ENCODE measurements around the gene BASP1.
"Not testable (repeated sequence)": the region's sequence is repeated elsewhere in the genome, so short reads cannot be mapped to it uniquely, and the experiment has no call there.

BASP1 gene

GRCh38 chr5:17256171-17256570 lies 38.7 kb downstream of the BASP1 start:
- no peak for DNase-seq (ENCODE audit: low read depth in 3 of 3)

- no peak for DNase-seq (ENCODE audit: low read depth in 3 of 3)
These were observed 39.4 kb downstream of the BASP1 start for GRCh38 chr5:17256839-17257238.

- DNase-seq (ENCODE audit: low read depth in 3 of 3) = no peak
These were observed 40.4 kb downstream of the BASP1 start for GRCh38 chr5:17257705-17258273.

DNA sequence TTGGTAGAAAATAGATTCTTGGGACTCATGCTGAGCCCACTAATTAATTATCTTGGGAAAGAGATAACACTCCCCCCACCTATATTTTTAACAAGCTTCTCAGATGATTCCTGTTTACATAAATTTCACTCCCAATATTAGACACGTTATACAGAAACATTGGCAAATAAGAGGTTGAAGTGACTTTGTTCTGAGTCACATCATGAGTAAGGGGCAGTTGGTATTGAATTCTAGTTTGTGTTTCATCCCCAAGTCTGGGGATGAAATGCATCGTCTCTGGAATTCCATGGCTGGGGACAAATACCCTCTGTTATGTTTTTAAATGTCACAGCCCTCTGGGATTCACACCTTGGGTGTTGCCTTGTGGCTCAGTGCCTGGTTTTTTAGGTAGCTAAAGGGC lies 41.0 kb downstream of the BASP1 start:
- no peak for DNase-seq (ENCODE audit: low read depth in 3 of 3)

- DNase-seq (ENCODE audit: low read depth in 3 of 3) = not testable (repeated sequence)
These were observed 41.6 kb downstream of the BASP1 start for GRCh38 chr5:17259012-17259411.

- no peak for DNase-seq (ENCODE audit: low read depth in 3 of 3)
These were observed 42.3 kb downstream of the BASP1 start for GRCh38 chr5:17259630-17260257.

DNA sequence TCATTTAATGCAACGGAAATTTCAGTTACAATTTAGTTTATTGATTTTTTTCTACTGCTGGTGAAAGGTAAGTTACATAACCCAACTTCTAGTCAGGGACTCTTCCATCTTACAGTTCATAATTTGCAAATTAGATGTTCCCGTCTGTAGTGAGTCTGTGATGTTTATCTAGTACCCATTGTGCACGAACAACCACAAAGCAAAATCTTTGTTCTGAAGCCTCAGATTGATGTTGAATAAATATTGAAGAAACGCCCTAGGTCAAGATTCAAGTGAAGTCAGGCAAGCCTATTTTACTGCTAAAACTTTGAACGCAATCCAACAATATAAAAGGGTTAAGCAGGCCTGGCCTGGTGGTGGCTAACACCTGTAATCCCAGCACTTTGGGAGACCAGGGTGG lies 43.1 kb downstream of the BASP1 start:
- no peak for DNase-seq (ENCODE audit: low read depth in 3 of 3)

DNA sequence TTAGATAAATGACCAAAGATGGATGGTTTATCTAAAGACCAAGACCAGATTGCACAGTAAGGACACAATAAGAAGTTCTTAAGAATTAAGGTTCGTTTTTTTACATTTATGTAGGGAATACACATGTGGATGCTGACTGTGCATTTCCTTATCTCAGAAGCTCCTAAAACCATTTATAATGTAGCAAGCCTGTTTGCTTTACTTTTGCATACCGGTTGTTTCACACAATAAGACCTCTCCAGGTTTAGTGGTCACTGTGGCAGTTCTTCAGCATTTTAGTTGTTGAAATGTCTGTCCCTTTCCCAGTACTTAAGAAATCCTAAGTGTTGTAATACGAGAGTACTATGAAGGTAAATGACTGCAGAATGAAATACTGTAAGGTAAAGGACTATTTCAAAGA lies 43.6 kb downstream of the BASP1 start:
- DNase-seq (ENCODE audit: low read depth in 3 of 3) = no peak

DNA sequence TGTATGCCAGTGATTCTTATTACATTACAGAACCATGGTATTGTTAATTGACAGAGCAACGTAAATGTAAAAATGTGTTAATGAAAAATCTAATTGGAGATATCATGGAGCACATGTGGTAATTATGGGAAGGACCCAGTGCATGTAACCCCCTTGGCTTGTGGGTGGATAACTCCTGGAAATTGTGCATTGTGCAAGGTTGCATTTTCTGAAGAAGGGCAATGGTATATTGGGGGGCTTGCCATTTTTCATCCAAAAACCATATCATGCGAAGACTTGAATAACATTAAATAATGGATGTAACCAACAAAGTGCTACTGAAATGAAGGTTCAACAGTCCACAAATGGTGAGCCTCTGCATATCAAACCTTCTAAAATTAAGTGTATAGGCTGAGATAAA lies 47.6 kb downstream of the BASP1 start:
- no peak for DNase-seq (ENCODE audit: low read depth in 3 of 3)

DNA sequence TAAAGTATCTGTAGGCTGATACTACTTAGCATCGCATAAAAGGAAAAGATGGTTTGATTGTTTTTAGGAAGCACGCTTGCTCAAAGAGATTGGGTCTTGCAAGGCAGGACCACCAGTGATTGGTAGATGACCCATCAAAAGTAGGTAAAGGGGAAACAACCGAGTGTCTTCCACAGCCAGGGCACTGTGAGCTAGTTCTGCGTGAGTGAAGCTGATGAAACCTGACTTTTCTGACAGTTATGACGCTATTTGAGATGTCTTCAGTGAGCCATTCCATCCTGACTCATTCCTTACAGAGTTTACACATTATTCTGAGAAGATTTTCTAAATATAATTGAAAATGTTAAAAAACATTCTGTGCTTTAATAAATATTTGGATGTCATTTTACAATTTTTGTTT lies 49.7 kb downstream of the BASP1 start:
- no peak for DNase-seq (ENCODE audit: low read depth in 3 of 3)

- DNase-seq (ENCODE audit: low read depth in 3 of 3) = no peak
These were observed 51.8 kb downstream of the BASP1 start for GRCh38 chr5:17269201-17269600.

DNA sequence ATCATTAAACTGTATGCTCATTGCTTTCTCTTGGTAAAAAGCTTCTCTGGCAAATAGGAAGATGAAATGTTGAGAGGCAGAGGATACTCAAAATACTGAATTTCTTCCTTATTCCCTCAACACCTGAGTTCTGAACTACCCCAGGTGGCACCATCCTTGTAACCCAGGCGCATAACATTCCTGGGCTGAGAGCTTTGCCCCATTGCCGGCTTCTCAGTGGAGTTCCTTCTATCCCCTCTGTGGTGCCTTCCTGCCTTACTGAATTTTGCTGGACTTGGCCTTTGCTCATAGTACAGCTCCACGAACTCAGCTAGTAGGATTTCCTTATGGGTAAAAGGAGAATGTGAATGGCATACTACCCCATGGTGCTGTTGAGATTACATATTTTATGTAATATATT lies 54.7 kb downstream of the BASP1 start:
- no peak for DNase-seq (ENCODE audit: low read depth in 3 of 3)

- DNase-seq (ENCODE audit: low read depth in 3 of 3) = no peak
These were observed 58.1 kb downstream of the BASP1 start for GRCh38 chr5:17275289-17276158.

DNA sequence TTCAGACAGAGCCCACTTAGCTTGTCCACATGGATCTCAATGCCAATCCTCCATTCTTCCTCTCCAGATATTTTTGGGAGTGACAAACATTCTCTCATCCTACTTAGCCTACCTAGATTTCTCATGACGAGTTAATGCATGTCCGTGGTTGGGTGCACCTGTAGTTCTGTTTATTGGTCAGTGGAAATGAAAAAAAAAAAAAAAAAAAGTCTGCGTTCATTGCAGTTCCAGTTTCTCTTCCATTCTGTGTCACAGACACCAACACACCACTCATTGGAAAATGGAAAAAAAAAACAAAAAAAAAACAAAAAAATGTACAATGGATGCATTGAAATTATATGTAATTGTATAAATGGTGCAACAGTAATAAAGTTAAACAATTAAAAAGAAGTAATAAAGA lies 59.0 kb downstream of the BASP1 start:
- no peak for DNase-seq (ENCODE audit: low read depth in 3 of 3)

GRCh38 chr5:17277907-17278306 lies 60.5 kb downstream of the BASP1 start:
- DNase-seq (ENCODE audit: low read depth in 3 of 3) = no peak

DNA sequence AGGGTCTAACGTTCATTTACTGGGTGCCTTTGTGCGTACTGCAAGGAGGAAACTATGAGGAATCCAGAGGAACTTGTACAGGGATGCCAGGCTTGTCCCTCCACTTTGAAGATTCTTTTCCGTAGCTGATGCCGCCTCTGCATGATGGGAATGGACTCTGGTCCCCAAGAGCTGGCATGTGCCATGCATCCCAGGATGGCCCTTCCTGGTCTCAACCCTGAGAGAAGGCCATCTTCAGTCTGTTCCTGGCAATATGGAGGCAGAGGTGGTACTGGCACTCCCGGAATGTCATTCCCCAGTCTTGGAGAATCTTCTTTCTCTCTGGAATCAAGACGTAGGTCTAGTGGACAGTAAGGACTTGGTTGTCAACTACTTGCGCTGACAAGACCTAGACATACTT lies 61.5 kb downstream of the BASP1 start:
- DNase-seq (ENCODE audit: low read depth in 3 of 3) = no peak

- no peak for DNase-seq (ENCODE audit: low read depth in 3 of 3)
These were observed 62.1 kb downstream of the BASP1 start for GRCh38 chr5:17279487-17279886.

DNA sequence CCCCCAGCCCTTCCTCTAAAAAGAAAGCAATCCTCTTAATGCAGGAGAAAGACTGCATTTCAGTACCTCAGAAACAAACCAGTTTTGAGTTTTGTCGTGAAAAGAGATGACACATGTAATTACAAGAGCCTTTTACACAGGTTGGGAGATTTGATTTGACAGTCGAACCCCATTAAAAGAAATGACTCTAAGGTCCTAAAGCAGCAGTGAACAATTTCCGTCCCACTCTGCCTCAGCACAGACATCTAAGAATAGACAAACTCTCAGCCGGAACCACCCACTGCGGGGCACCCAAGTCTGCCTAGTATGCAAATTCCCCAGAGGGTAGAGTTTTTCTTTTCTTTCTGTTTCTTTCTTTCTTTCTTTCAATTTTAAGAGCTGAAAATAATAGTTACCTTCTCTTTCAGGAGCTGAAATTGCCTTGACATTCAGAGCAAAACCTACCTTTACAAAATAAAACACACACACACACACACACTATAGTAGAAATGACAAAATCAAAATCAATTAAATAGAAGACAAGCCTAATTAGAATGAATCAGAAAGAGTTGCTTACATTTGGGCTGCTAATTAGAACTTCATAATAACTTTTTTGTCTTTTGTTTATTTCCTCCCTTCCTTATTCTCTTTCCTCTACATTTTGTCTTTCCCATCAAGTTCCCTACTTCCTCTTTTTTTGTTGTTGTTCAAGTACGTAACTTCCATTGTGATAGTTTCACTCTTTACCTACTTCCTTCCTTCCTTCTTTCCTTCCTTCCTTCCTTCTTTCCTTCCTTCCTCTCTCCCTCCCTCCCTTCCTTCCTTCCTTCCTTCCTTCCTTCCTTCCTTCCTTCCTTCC lies 65.1 kb downstream of the BASP1 start:
- no peak for DNase-seq (ENCODE audit: low read depth in 3 of 3)

GRCh38 chr5:17283121-17283415 lies 65.6 kb downstream of the BASP1 start:
- no peak for DNase-seq (ENCODE audit: low read depth in 3 of 3)

GRCh38 chr5:17287501-17288155 lies 70.2 kb downstream of the BASP1 start:
- no peak for DNase-seq (ENCODE audit: low read depth in 3 of 3)

- no peak for DNase-seq (ENCODE audit: low read depth in 3 of 3)
These were observed 71.1 kb downstream of the BASP1 start for GRCh38 chr5:17288570-17288969.

Measured in stimulated activated CD4-positive, alpha-beta T cell treated with anti-CD3 and anti-CD28 coated beads, TNF-alpha, amount 100 ng/mL, for 48 hours (primary cell).